Stimulated activated naive CD8-positive, alpha-beta T cell treated with anti-CD3 and anti-CD28 coated beads, Interleukin-15, Interleukin-2, amounts not matched to agents 100 ng/mL and 50 ng/mL, for 24 hours (primary cell): ENCODE results near the gene DUS1L.

Source experiments
- H3K27ac Mint-ChIP-seq: one replicate; pipeline ENCODE4 v1.8.0; 2021; ENCODE audit warnings: mild to moderate bottlenecking, mixed read lengths
- H3K27me3 Mint-ChIP-seq: one replicate; pipeline ENCODE4 v1.8.0; 2021; ENCODE audit warnings: mixed read lengths
- H3K36me3 Mint-ChIP-seq: one replicate; pipeline ENCODE4 v1.8.0; 2021; ENCODE audit warnings: low read depth, mixed read lengths
- H3K4me1 Mint-ChIP-seq: one replicate; pipeline ENCODE4 v1.8.0; 2021; ENCODE audit warnings: low read depth, mixed read lengths
- H3K4me3 Mint-ChIP-seq: one replicate; pipeline ENCODE4 v1.8.0; 2021; ENCODE audit warnings: mild to moderate bottlenecking, mixed read lengths
- H3K9me3 Mint-ChIP-seq: one replicate; pipeline ENCODE4 v1.8.0; 2021; ENCODE audit warnings: mixed read lengths

Gene DUS1L

GRCh38 chr17:82060614-82061013, 5.0 kb downstream of the DUS1L start:
- no peaks in the 10 kb centered on the region for H3K9me3 Mint-ChIP-seq
- peaks cover 3% of the 10 kb centered on the region for H3K36me3 Mint-ChIP-seq
- H3K27ac Mint-ChIP-seq: no peak overlapping the region
- H3K4me3 Mint-ChIP-seq: no peak overlapping the region
- peaks cover 9% of the 10 kb centered on the region for H3K4me1 Mint-ChIP-seq
- no peaks in the 10 kb centered on the region for H3K27me3 Mint-ChIP-seq

GRCh38 chr17:82060001-82060380, 5.6 kb downstream of the DUS1L start:
- H3K4me3 Mint-ChIP-seq: no peak overlapping the region
- no peak overlapping the region for H3K27ac Mint-ChIP-seq
- H3K36me3 Mint-ChIP-seq: peaks cover 5% of the 10 kb centered on the region
- H3K9me3 Mint-ChIP-seq: no peaks in the 10 kb centered on the region
- no peaks in the 10 kb centered on the region for H3K27me3 Mint-ChIP-seq
- peaks cover 9% of the 10 kb centered on the region for H3K4me1 Mint-ChIP-seq

- no peaks in the 10 kb centered on the region for H3K27me3 Mint-ChIP-seq
- H3K9me3 Mint-ChIP-seq: no peaks in the 10 kb centered on the region
- H3K4me1 Mint-ChIP-seq: peaks cover 8% of the 10 kb centered on the region
- no peak overlapping the region for H3K4me3 Mint-ChIP-seq
- no peak overlapping the region for H3K27ac Mint-ChIP-seq
- H3K36me3 Mint-ChIP-seq: peaks cover 7% of the 10 kb centered on the region
Observed at GRCh38 chr17:82059272-82060000, 6.2 kb downstream of the DUS1L start.

GRCh38 chr17:82058855-82059249, 6.8 kb downstream of the DUS1L start:
- Mint-ChIP-seq H3K27ac (no peak overlapping the region), H3K9me3 (no peaks in the 10 kb centered on the region), H3K4me3 (no peak overlapping the region), H3K27me3 (no peaks in the 10 kb centered on the region), H3K4me1 (peaks cover 2% of the 10 kb centered on the region), H3K36me3 (peaks cover 7% of the 10 kb centered on the region)

- no peaks in the 10 kb centered on the region for H3K27me3 Mint-ChIP-seq
- no peak overlapping the region for H3K4me3 Mint-ChIP-seq
- H3K4me1 Mint-ChIP-seq: peaks cover 3% of the 10 kb centered on the region
- no peak overlapping the region for H3K27ac Mint-ChIP-seq
- H3K36me3 Mint-ChIP-seq: peaks cover 7% of the 10 kb centered on the region
- H3K9me3 Mint-ChIP-seq: no peaks in the 10 kb centered on the region
Observed at GRCh38 chr17:82058230-82058854, 7.3 kb downstream of the DUS1L start.

- Mint-ChIP-seq H3K36me3 (peaks cover 7% of the 10 kb centered on the region), H3K4me3 (no peak overlapping the region), H3K27ac (no peak overlapping the region), H3K4me1 (peaks cover 11% of the 10 kb centered on the region), H3K9me3 (no peaks in the 10 kb centered on the region), H3K27me3 (no peaks in the 10 kb centered on the region)
Observed at GRCh38 chr17:82056729-82057621, 8.6 kb downstream of the DUS1L start.

GRCh38 chr17:82055965-82056728, 9.5 kb downstream of the DUS1L start:
- no peak overlapping the region for H3K27ac Mint-ChIP-seq
- no peaks in the 10 kb centered on the region for H3K27me3 Mint-ChIP-seq
- no peaks in the 10 kb centered on the region for H3K9me3 Mint-ChIP-seq
- H3K4me3 Mint-ChIP-seq: no peak overlapping the region
- H3K4me1 Mint-ChIP-seq: peaks cover 11% of the 10 kb centered on the region
- peaks cover 7% of the 10 kb centered on the region for H3K36me3 Mint-ChIP-seq

GRCh38 chr17:82055023-82055964, 10.3 kb downstream of the DUS1L start:
- H3K36me3 Mint-ChIP-seq: peaks cover 7% of the 10 kb centered on the region
- no peaks in the 10 kb centered on the region for H3K9me3 Mint-ChIP-seq
- H3K4me3 Mint-ChIP-seq: no peak overlapping the region
- peak overlapping the region; percentile 31 for H3K27ac Mint-ChIP-seq
- peaks cover 17% of the 10 kb centered on the region for H3K4me1 Mint-ChIP-seq
- no peaks in the 10 kb centered on the region for H3K27me3 Mint-ChIP-seq

- Mint-ChIP-seq H3K36me3 (peaks cover 4% of the 10 kb centered on the region), H3K4me1 (peaks cover 18% of the 10 kb centered on the region), H3K27ac (peak overlapping the region; percentile 31), H3K27me3 (no peaks in the 10 kb centered on the region), H3K4me3 (no peak overlapping the region), H3K9me3 (no peaks in the 10 kb centered on the region)
Observed at GRCh38 chr17:82054351-82055022, 11.1 kb downstream of the DUS1L start.

- H3K4me3 Mint-ChIP-seq: peak overlapping the region; percentile 86
- peaks cover 18% of the 10 kb centered on the region for H3K4me1 Mint-ChIP-seq
- H3K36me3 Mint-ChIP-seq: peaks cover 4% of the 10 kb centered on the region
- no peaks in the 10 kb centered on the region for H3K27me3 Mint-ChIP-seq
- no peaks in the 10 kb centered on the region for H3K9me3 Mint-ChIP-seq
- H3K27ac Mint-ChIP-seq: no peak overlapping the region
Observed at GRCh38 chr17:82053556-82054263, 11.9 kb downstream of the DUS1L start.

- H3K4me3 Mint-ChIP-seq: peak overlapping the region; percentile 86
- no peaks in the 10 kb centered on the region for H3K27me3 Mint-ChIP-seq
- no peak overlapping the region for H3K27ac Mint-ChIP-seq
- no peaks in the 10 kb centered on the region for H3K9me3 Mint-ChIP-seq
- H3K4me1 Mint-ChIP-seq: peaks cover 18% of the 10 kb centered on the region
- peaks cover 4% of the 10 kb centered on the region for H3K36me3 Mint-ChIP-seq
Observed at GRCh38 chr17:82053130-82053529, 12.5 kb downstream of the DUS1L start.

- Mint-ChIP-seq H3K9me3 (no peaks in the 10 kb centered on the region), H3K27me3 (no peaks in the 10 kb centered on the region), H3K4me1 (peaks cover 18% of the 10 kb centered on the region), H3K4me3 (peak overlapping the region; percentile 86), H3K27ac (peak overlapping the region; percentile 31), H3K36me3 (peaks cover 4% of the 10 kb centered on the region)
Observed at GRCh38 chr17:82052638-82053059, 13.0 kb downstream of the DUS1L start.
